H1 (cell line): ENCODE results near the gene TMEM108. TPM values are rescaled to one million over a fixed set of nuclear protein-coding genes. Genes with fewer than 3 reads are reported as not detected.

Source experiments
- CTCF ChIA-PET: fragments of 300-600 bp; sonication (Branson Sonifier 250); formaldehyde crosslinking; loops from one replicate; lab custom pipeline; 2021; ENCODE audit not compliant: partially characterized antibody; lab: Charles Lee
- POLR2A ChIA-PET: fragments of 300-600 bp; sonication (Branson Sonifier 250); formaldehyde crosslinking; loops from one replicate; lab custom pipeline; 2021; ENCODE audit warnings: inconsistent platforms; ENCODE audit not compliant: partially characterized antibody; lab: Charles Lee
- DNase-seq, 2 experiments: peaks; one replicate each; pipeline versions ENCODE4 v3.0.0 to v3.0.0-alpha.2; 2010 to 2022; ENCODE audit warnings: low spot score in 2 of 2, low read depth in 1 of 2, mixed read lengths in 1 of 2
- FAIRE-seq: peaks from 2 replicates; lab custom pipeline; 2011; peaks lifted over from hg19 to GRCh38; lab: Jason Lieb, UNC
- H2AFZ ChIP-seq: 2 replicates; pipeline ENCODE4 v1.8.1; 2012; ENCODE audit warnings: low read length, inconsistent platforms
- H2AK5ac ChIP-seq: 2 replicates; pipeline ENCODE4 v1.6.1; 2013; ENCODE audit warnings: low read depth, low read length
- H2BK120ac ChIP-seq: replicated peaks from 2 replicates; pipeline ENCODE3; 2013; ENCODE audit warnings: low read depth, low read length, inconsistent platforms
- H2BK12ac ChIP-seq: 2 replicates; pipeline ENCODE4 v1.6.1; 2013; ENCODE audit warnings: low read depth, low read length
- H2BK15ac ChIP-seq: 2 replicates; pipeline ENCODE4 v1.6.1; 2013; ENCODE audit warnings: low read length
- H2BK20ac ChIP-seq: 2 replicates; pipeline ENCODE4 v1.6.1; 2013; ENCODE audit warnings: low read length
- H2BK5ac ChIP-seq: 2 replicates; pipeline ENCODE4 v1.6.1; 2013; ENCODE audit warnings: low read depth, low read length
- H3K14ac ChIP-seq: 2 replicates; pipeline ENCODE4 v1.6.1; 2013; ENCODE audit warnings: inconsistent platforms; ENCODE audit not compliant: insufficient read length
- H3K18ac ChIP-seq: 2 replicates; pipeline ENCODE4 v1.6.1; 2013; ENCODE audit warnings: low read length; ENCODE audit errors: extremely low read depth
- H3K23ac ChIP-seq: 2 replicates; pipeline ENCODE4 v1.6.1; 2013; ENCODE audit warnings: inconsistent platforms; ENCODE audit not compliant: insufficient read length
- H3K23me2 ChIP-seq: 2 replicates; pipeline ENCODE4 v1.6.1; 2013; ENCODE audit warnings: low read depth, low read length
- H3K27ac ChIP-seq: 2 replicates; pipeline ENCODE4 v1.6.1; 2011; ENCODE audit warnings: low read depth, low read length, inconsistent platforms
- H3K27me3 ChIP-seq, 4 experiments: replicated peaks in 1 of 4; 1 replicate in 1 of 4; 2 replicates in 3 of 4; pipeline versions ENCODE4 v1.6.1 to v1.8.1; 2011 to 2013; ENCODE audit warnings: low read length in 3 of 4, mild to moderate bottlenecking in 3 of 4, inconsistent platforms in 2 of 4, mixed read lengths in 2 of 4, moderate library complexity in 1 of 4; ENCODE audit not compliant: control insufficient read depth in 3 of 4, insufficient read depth in 3 of 4; ENCODE audit errors: extremely low read depth in 1 of 4
- H3K36me3 ChIP-seq, 4 experiments: 2 replicates each; pipeline versions ENCODE4 v1.6.1 to v1.8.1; 2011 to 2013; ENCODE audit warnings: mild to moderate bottlenecking in 4 of 4, low read length in 3 of 4, moderate library complexity in 2 of 4, control low read depth in 1 of 4, inconsistent platforms in 1 of 4; ENCODE audit not compliant: insufficient read depth in 4 of 4, control insufficient read depth in 2 of 4
- H3K4ac ChIP-seq: replicated peaks from 2 replicates; pipeline ENCODE3; 2013; ENCODE audit warnings: low read length, low read depth, mixed read lengths, inconsistent platforms; ENCODE audit not compliant: insufficient read length
- H3K4me1 ChIP-seq, 4 experiments: replicated peaks in 1 of 4; 1 replicate in 1 of 4; 2 replicates in 3 of 4; pipeline versions ENCODE4 v1.6.1 to v1.8.1; 2011 to 2013; ENCODE audit warnings: low read length in 3 of 4, inconsistent platforms in 2 of 4, mixed read lengths in 1 of 4; ENCODE audit not compliant: insufficient read depth in 4 of 4, control insufficient read depth in 3 of 4
- H3K4me2 ChIP-seq, 2 experiments: 2 replicates each; pipeline versions ENCODE4 v1.6.1 to v1.8.1; 2011 to 2013; ENCODE audit warnings: low read depth in 2 of 2, low read length in 2 of 2, control low read depth in 1 of 2, inconsistent platforms in 1 of 2, mild to moderate bottlenecking in 1 of 2; ENCODE audit not compliant: insufficient read depth in 1 of 2
- H3K4me3 ChIP-seq, 4 experiments: fragments of 200-600, 300-600 bp in 1 of 4; sonication (generic), shearing (Covaris generic), sonication (Bioruptor Twin) in 1 of 4; 2 replicates each; pipeline versions ENCODE4 v1.5.1 to v1.8.1; 2011 to 2016; ENCODE audit warnings: low read length in 4 of 4, low read depth in 3 of 4, control low read depth in 2 of 4, inconsistent platforms in 2 of 4, mild to moderate bottlenecking in 2 of 4, mixed read lengths in 1 of 4, moderate library complexity in 1 of 4; ENCODE audit not compliant: insufficient read depth in 2 of 4; ENCODE audit errors: extremely low read depth in 1 of 4
- H3K56ac ChIP-seq: replicated peaks from 2 replicates; pipeline ENCODE3; 2013; ENCODE audit warnings: low read depth, mild to moderate bottlenecking, mixed read lengths, low read length, inconsistent platforms; ENCODE audit not compliant: insufficient read length
- H3K79me1 ChIP-seq: 2 replicates; pipeline ENCODE4 v1.6.1; 2013; ENCODE audit warnings: low read depth, low read length, control low read depth
- H3K79me2 ChIP-seq, 2 experiments: 2 replicates each; pipeline versions ENCODE4 v1.6.1 to v1.8.1; 2012 to 2013; ENCODE audit warnings: low read length in 2 of 2, mild to moderate bottlenecking in 2 of 2, inconsistent platforms in 1 of 2; ENCODE audit not compliant: insufficient read depth in 2 of 2, control insufficient read depth in 1 of 2
- H3K9ac ChIP-seq, 4 experiments: replicated peaks in 1 of 4; 1 replicate in 1 of 4; 2 replicates in 3 of 4; pipeline versions ENCODE4 v1.6.1 to v1.8.1; 2011 to 2013; ENCODE audit warnings: low read depth in 3 of 4, low read length in 3 of 4, control low read depth in 2 of 4, mild to moderate bottlenecking in 2 of 4, moderate library complexity in 2 of 4, inconsistent platforms in 1 of 4; ENCODE audit errors: extremely low read depth in 1 of 4
- H3K9me3 ChIP-seq, 2 experiments: 2 replicates each; pipeline versions ENCODE4 v1.6.1 to v1.8.1; 2012 to 2013; ENCODE audit warnings: mild to moderate bottlenecking in 2 of 2, moderate library complexity in 2 of 2, control low read depth in 1 of 2, inconsistent platforms in 1 of 2, low read depth in 1 of 2, low read length in 1 of 2, mixed read lengths in 1 of 2; ENCODE audit not compliant: insufficient read depth in 2 of 2
- H4K20me1 ChIP-seq, 2 experiments: replicated peaks in 1 of 2; 2 replicates each; pipeline versions ENCODE3 to v1.8.1; 2011 to 2013; ENCODE audit warnings: inconsistent platforms in 2 of 2, low read length in 2 of 2, mild to moderate bottlenecking in 1 of 2; ENCODE audit not compliant: insufficient read depth in 2 of 2, control insufficient read depth in 1 of 2
- H4K5ac ChIP-seq: 2 replicates; pipeline ENCODE4 v1.6.1; 2013; ENCODE audit warnings: low read length, low read depth, mixed read lengths, inconsistent platforms; ENCODE audit not compliant: insufficient read length
- H4K8ac ChIP-seq: 2 replicates; pipeline ENCODE4 v1.8.0; 2013; ENCODE audit warnings: mild to moderate bottlenecking, moderate library complexity, low read length, inconsistent platforms; ENCODE audit not compliant: insufficient read depth; ENCODE audit errors: extremely low read depth
- H4K91ac ChIP-seq: replicated peaks from 2 replicates; pipeline ENCODE3; 2013; ENCODE audit warnings: low read length, mixed read lengths, inconsistent platforms; ENCODE audit not compliant: insufficient read length
- JUN ChIP-seq: IDR thresholded peaks from 2 replicates; pipeline ENCODE4 v1.6.1; 2011; ENCODE audit warnings: low read depth, mild to moderate bottlenecking, improper control_type of control experiment, low read length
- WGBS, 2 experiments: shearing (Covaris generic) in 1 of 2; methylation state at CpG; one replicate each; pipeline versions ENCODE4 v1.1.6 to v1.1.7; 2013 to 2015; ENCODE audit warnings: low lambda C conversion rate in 2 of 2, mixed read lengths in 2 of 2, inconsistent platforms in 1 of 2, low coverage in 1 of 2, missing lambda C conversion rate in 1 of 2; ENCODE audit not compliant: insufficient replicate concordance in 2 of 2, insufficient coverage in 1 of 2, insufficient read length in 1 of 2; ENCODE audit errors: extremely low coverage in 1 of 2, missing lambda C conversion rate in 1 of 2; 5-methylcytosine and 5-hydroxymethylcytosine counted together
- polyA plus RNA-seq, 7 experiments: library from polyadenylated mRNA; depleted of rRNA in 3 of 7; stranded (reverse) in 5 of 7; unstranded in 2 of 7; fragments of >200 nt in 5 of 7; fragments of 200-250 nt in 2 of 7; gene quantifications; 1 replicate in 5 of 7; 2 replicates in 1 of 7; 4 replicates in 1 of 7; pipeline versions ENCODE4 v1.2.1 to v1.2.3, GENCODE V29; 2011 to 2013; ENCODE audit warnings: missing spikeins in 2 of 7, mixed read lengths in 2 of 7
- total RNA-seq: library from RNA; stranded (reverse); fragmentation: NEBNext Ultra II Directional; extraction: Animal tissue kit (Norgen Biotek cat#: 25700); gene quantifications from 2 replicates; pipeline ENCODE4 v1.2.1, GENCODE V29; 2021

TMEM108 gene
- total and polyA plus RNA-seq, 2 of the 8 experiments (the other 6 are each of a cell fraction or from before 2014, with no cell fraction given): 14.3 to 16.2 TPM

- no peak overlapping the region for H2AK5ac ChIP-seq
- no peaks in the 10 kb centered on the region for H4K20me1 ChIP-seq
- CTCF ChIA-PET: interaction anchor here (0.8 kb wide), 1 partner anchor 20 kb away, joined by 3 read pairs; no protein-coding TSS in a partner anchor
- no peak overlapping the region for H3K14ac ChIP-seq
- H3K18ac ChIP-seq: no peak overlapping the region
- no peak overlapping the region for H3K56ac ChIP-seq
- no peak overlapping the region for H3K4me3 ChIP-seq
- H3K4ac ChIP-seq: no peak overlapping the region
- no peak overlapping the region for H3K23ac ChIP-seq
- no peaks in the 10 kb centered on the region for H3K79me2 ChIP-seq
- H3K9ac ChIP-seq: no peak overlapping the region
- no peak overlapping the region for H2BK120ac ChIP-seq
- TF ChIP-seq JUN: no peak
- H2AFZ ChIP-seq: no peak overlapping the region
- H4K5ac ChIP-seq: no peak overlapping the region
- WGBS, 2 experiments: 100% methylated on average over 2 of the region's 2 CpGs; no CpG with 5 or more reads in 1 of the 2 experiments
- H3K79me1 ChIP-seq: no peaks in the 10 kb centered on the region
- H3K36me3 ChIP-seq: no peaks in the 10 kb centered on the region
- H3K27me3 ChIP-seq: no peaks in the 10 kb centered on the region
- H2BK20ac ChIP-seq: no peak overlapping the region
- no peak overlapping the region for H3K27ac ChIP-seq
- POLR2A ChIA-PET: no interaction called here
- H4K91ac ChIP-seq: no peak overlapping the region
- FAIRE-seq: no peak
- no peaks in the 10 kb centered on the region for H3K23me2 ChIP-seq
- H3K9me3 ChIP-seq: peaks cover 2 to 3% of the 10 kb centered on the region in 2 experiments; a peak in 1 of 4 replicates
- DNase-seq: no peak
- no peak overlapping the region for H2BK5ac ChIP-seq
- no peak overlapping the region for H4K8ac ChIP-seq
- H2BK12ac ChIP-seq: no peak overlapping the region
- H3K4me2 ChIP-seq: no peak overlapping the region
- H3K4me1 ChIP-seq: no peaks in the 10 kb centered on the region
- no peak overlapping the region for H2BK15ac ChIP-seq
These were observed 216.0 kb downstream of the TMEM108 start for GRCh38 chr3:133254151-133254550.
